H1 (cell line): ENCODE results near the gene CPED1.

Experiments used
- CTCF ChIP-seq, 3 experiments: IDR thresholded peaks; 1 replicate in 2 of 3; 2 replicates in 1 of 3; pipeline versions ENCODE4 v1.5.1 to v1.6.1; 2011; ENCODE audit warnings: low read length in 3 of 3, mild to moderate bottlenecking in 3 of 3, inconsistent platforms in 2 of 3, low read depth in 1 of 3, moderate library complexity in 1 of 3; ENCODE audit not compliant: insufficient read depth in 1 of 3; ENCODE audit errors: control extremely low read depth in 1 of 3
- EP300 ChIP-seq, 2 experiments: IDR thresholded peaks; 1 replicate in 1 of 2; 2 replicates in 1 of 2; pipeline ENCODE4 v1.6.1; 2011 to 2012; ENCODE audit warnings: low read depth in 2 of 2, low read length in 2 of 2, mild to moderate bottlenecking in 2 of 2, borderline replicate concordance in 1 of 2, inconsistent platforms in 1 of 2, moderate library complexity in 1 of 2
- EZH2 ChIP-seq: fragments of 200-600 bp; sonication (generic); IDR thresholded peaks from 2 replicates; pipeline ENCODE4 v1.7.1; 2012; ENCODE audit warnings: low read depth, mild to moderate bottlenecking, moderate library complexity, low read length, inconsistent platforms; ENCODE audit not compliant: severe bottlenecking
- GABPA ChIP-seq: IDR thresholded peaks from 2 replicates; pipeline ENCODE4 v1.6.1; 2011; ENCODE audit warnings: mild to moderate bottlenecking, low read length, moderate library complexity, borderline replicate concordance; ENCODE audit not compliant: insufficient read depth
- GTF2F1 ChIP-seq: IDR thresholded peaks from 2 replicates; pipeline ENCODE4 v1.6.1; 2012; ENCODE audit warnings: low read depth, low read length, improper control_type of control experiment, borderline replicate concordance
- POLR2A ChIP-seq, 2 experiments: IDR thresholded peaks; 1 replicate in 1 of 2; 2 replicates in 1 of 2; pipeline ENCODE4 v1.6.1; 2011; ENCODE audit warnings: low read depth in 2 of 2, low read length in 2 of 2, mild to moderate bottlenecking in 2 of 2; ENCODE audit errors: control extremely low read depth in 1 of 2
- POLR2AphosphoS5 ChIP-seq: IDR thresholded peaks from 2 replicates; pipeline ENCODE4 v1.6.1; 2011; ENCODE audit warnings: low read depth, low read length
- RAD21 ChIP-seq, 2 experiments: IDR thresholded peaks in 1 of 2; conservative IDR thresholded peaks in 1 of 2; 2 replicates each; pipeline ENCODE4 v1.6.1; 2011; ENCODE audit warnings: low read depth in 2 of 2, low read length in 2 of 2, improper control_type of control experiment in 1 of 2, inconsistent platforms in 1 of 2, mild to moderate bottlenecking in 1 of 2, moderate library complexity in 1 of 2
- RFX5 ChIP-seq: IDR thresholded peaks from 2 replicates; pipeline ENCODE4 v1.6.1; 2011; ENCODE audit warnings: low read depth, low read length, improper control_type of control experiment, borderline replicate concordance
- SP1 ChIP-seq: IDR thresholded peaks from 2 replicates; pipeline ENCODE4 v1.6.1; 2011; ENCODE audit warnings: low read depth, low read length
- TCF12 ChIP-seq: IDR thresholded peaks from 2 replicates; pipeline ENCODE4 v1.6.1; 2011; ENCODE audit warnings: low read depth, mild to moderate bottlenecking, low read length
- YY1 ChIP-seq: IDR thresholded peaks from 2 replicates; pipeline ENCODE4 v1.6.1; 2011; ENCODE audit warnings: low read depth, mild to moderate bottlenecking, low read length
- ZNF274 ChIP-seq: IDR thresholded peaks from 2 replicates; pipeline ENCODE4 v1.7.0; 2012; ENCODE audit warnings: low read length, borderline replicate concordance; ENCODE audit errors: extremely low read depth
- TF ChIP-seq, protein P1 (sequence below): IDR thresholded peaks from 2 replicates; pipeline ENCODE4 v1.6.1; 2011; ENCODE audit warnings: low read depth, mild to moderate bottlenecking, low read length; ENCODE audit not compliant: insufficient read depth

DNA sequence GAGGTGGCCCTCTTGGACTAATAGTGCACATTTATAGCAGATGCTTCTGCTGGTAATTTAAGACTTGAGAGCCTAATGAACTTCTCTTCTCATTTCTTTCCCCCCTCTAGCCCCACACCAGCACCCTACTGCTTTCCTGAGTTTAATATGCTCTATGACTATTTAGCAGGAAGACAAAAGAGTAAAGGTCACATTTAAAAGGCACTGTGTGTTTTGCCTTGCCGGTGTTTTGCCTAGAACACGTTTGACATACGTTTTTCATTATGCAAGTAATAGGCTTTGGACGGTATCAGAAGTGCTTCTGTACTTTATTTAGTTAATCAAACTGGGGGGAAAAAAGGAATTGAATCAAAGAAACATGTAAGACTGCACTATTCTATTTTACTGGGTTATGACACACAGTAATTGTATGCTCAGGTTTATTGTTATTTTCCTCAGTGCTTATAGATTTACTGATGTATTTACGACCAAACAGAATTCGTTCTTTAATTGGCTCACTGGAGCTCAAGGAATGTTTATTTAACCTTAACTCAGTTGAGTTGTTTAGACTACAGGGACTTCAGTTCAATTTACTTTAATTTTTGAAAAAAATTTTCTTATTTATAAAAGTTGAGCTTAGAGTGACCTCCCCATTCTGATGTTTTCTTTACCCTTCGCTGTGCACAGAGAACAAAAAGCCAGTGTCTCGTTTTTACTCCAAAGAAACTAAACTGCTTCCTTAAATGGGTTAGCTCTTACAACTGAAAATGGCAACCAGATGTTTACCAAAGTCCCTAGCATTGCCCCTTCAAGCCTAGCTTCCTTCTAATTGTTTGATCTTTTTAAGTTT is 35.4 kb downstream of the CPED1 start:
- TF ChIP-seq CTCF (IDR thresholded peaks at IDR 0.05; ENCODE audit: control extremely low read depth in 1 of 3, insufficient read depth in 1 of 3, low read depth in 1 of 3, low read length in 3 of 3) (no peak), GABPA (no peak), TCF12 (no peak), RAD21 (IDR thresholded peaks at IDR 0.05 in 1 of 2, conservative IDR thresholded peaks at IDR 0.05 in 1 of 2; ENCODE audit: low read depth in 2 of 2, low read length in 2 of 2) (no peak), POLR2A (IDR thresholded peaks at IDR 0.05; ENCODE audit: control extremely low read depth in 1 of 2, low read depth in 2 of 2, low read length in 2 of 2) (no peak), EP300 (IDR thresholded peaks at IDR 0.05; ENCODE audit: borderline replicate concordance in 1 of 2, low read depth in 2 of 2, low read length in 2 of 2) (no peak), GTF2F1 (no peak), RFX5 (no peak), EZH2 (no peak), POLR2AphosphoS5 (no peak), ZNF274 (no peak), SP1 (no peak), YY1 (no peak)
- TF ChIP-seq, protein P1, sequence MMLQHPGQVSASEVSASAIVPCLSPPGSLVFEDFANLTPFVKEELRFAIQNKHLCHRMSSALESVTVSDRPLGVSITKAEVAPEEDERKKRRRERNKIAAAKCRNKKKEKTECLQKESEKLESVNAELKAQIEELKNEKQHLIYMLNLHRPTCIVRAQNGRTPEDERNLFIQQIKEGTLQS = no peak
